ENCODE measurements around the gene CASP4.
"Not testable (repeated sequence)": the region's sequence is repeated elsewhere in the genome, so short reads cannot be mapped to it uniquely, and the experiment has no call there.

Gene CASP4

GRCh38 chr11:104957280-104957679 lies 11.1 kb downstream of the CASP4 start:
- DNase-seq (ENCODE audit: low read depth, low spot score): no peak

GRCh38 chr11:104956528-104956927 lies 11.8 kb downstream of the CASP4 start:
- no peak for DNase-seq (ENCODE audit: low read depth, low spot score)

GRCh38 chr11:104946907-104947306 lies 21.5 kb downstream of the CASP4 start:
- no peak for DNase-seq (ENCODE audit: low read depth, low spot score)

- DNase-seq (ENCODE audit: low read depth, low spot score): no peak
These were observed 24.3 kb downstream of the CASP4 start for GRCh38 chr11:104944076-104944475.

- DNase-seq (ENCODE audit: low read depth, low spot score): no peak
These were observed 24.8 kb downstream of the CASP4 start for GRCh38 chr11:104943561-104943960.

GRCh38 chr11:104934594-104934993 lies 33.8 kb downstream of the CASP4 start:
- DNase-seq (ENCODE audit: low read depth, low spot score): no peak

GRCh38 chr11:104934073-104934472 lies 34.3 kb downstream of the CASP4 start:
- DNase-seq (ENCODE audit: low read depth, low spot score): not testable (repeated sequence)

GRCh38 chr11:104928811-104929210 lies 39.6 kb downstream of the CASP4 start:
- no peak for DNase-seq (ENCODE audit: low read depth, low spot score)

- DNase-seq (ENCODE audit: low read depth, low spot score): peak; percentile 68
These were observed 41.4 kb downstream of the CASP4 start for GRCh38 chr11:104926771-104927611.

GRCh38 chr11:104925850-104926249 lies 42.5 kb downstream of the CASP4 start:
- no peak for DNase-seq (ENCODE audit: low read depth, low spot score)

GRCh38 chr11:104918113-104918824 lies 50.1 kb downstream of the CASP4 start:
- DNase-seq (ENCODE audit: low read depth, low spot score): no peak

GRCh38 chr11:104917271-104918112 lies 50.9 kb downstream of the CASP4 start:
- DNase-seq (ENCODE audit: low read depth, low spot score): no peak

- DNase-seq (ENCODE audit: low read depth, low spot score): no peak
These were observed 51.9 kb downstream of the CASP4 start for GRCh38 chr11:104916442-104916841.

GRCh38 chr11:104912102-104912501 lies 56.3 kb downstream of the CASP4 start:
- DNase-seq (ENCODE audit: low read depth, low spot score): no peak

- DNase-seq (ENCODE audit: low read depth, low spot score): no peak
These were observed 60.2 kb downstream of the CASP4 start for GRCh38 chr11:104908186-104908531.

GRCh38 chr11:104907521-104908185 lies 60.7 kb downstream of the CASP4 start:
- DNase-seq (ENCODE audit: low read depth, low spot score): no peak

- no peak for DNase-seq (ENCODE audit: low read depth, low spot score)
These were observed 63.1 kb downstream of the CASP4 start for GRCh38 chr11:104905271-104905670.

- peak; percentile 10 for DNase-seq (ENCODE audit: low read depth, low spot score)
These were observed 69.1 kb downstream of the CASP4 start for GRCh38 chr11:104899226-104899625.

GRCh38 chr11:104898685-104899013 lies 69.7 kb downstream of the CASP4 start:
- DNase-seq (ENCODE audit: low read depth, low spot score): no peak

- DNase-seq (ENCODE audit: low read depth, low spot score): no peak
These were observed 70.3 kb downstream of the CASP4 start, which contains the start of gene CASP12 for GRCh38 chr11:104897891-104898684. CASP12 (minus strand) TSS chr11:104898460.

- DNase-seq (ENCODE audit: low read depth, low spot score): no peak
These were observed 72.7 kb downstream of the CASP4 start for GRCh38 chr11:104895634-104896033.

Measured in ELF-1 (cell line).